Hepatocyte (in vitro differentiated cells): ENCODE results near the gene TRAPPC12. TPM values are rescaled to one million over a fixed set of nuclear protein-coding genes. Genes with fewer than 3 reads are reported as not detected.

Experiments used
- DNase-seq: peaks from one replicate; pipeline ENCODE4 v3.0.0-alpha.2; 2016; ENCODE audit warnings: low spot score
- H2AFZ ChIP-seq: fragments of 200-600 bp; sonication (generic); 2 replicates; pipeline ENCODE4 v1.6.0; 2016; ENCODE audit warnings: antibody characterized with exemption, mild to moderate bottlenecking
- H3K27ac ChIP-seq: fragments of 200-600 bp; sonication (generic); 2 replicates; pipeline ENCODE4 v1.5.1; 2016; ENCODE audit warnings: mild to moderate bottlenecking
- H3K27me3 ChIP-seq: fragments of 200-600 bp; sonication (generic); 2 replicates; pipeline ENCODE4 v1.6.1; 2016
- H3K36me3 ChIP-seq: fragments of 200-600 bp; sonication (generic); replicated peaks from 2 replicates; pipeline ENCODE4 v1.5.1; 2016; ENCODE audit warnings: low read depth; ENCODE audit not compliant: insufficient read depth
- H3K4me1 ChIP-seq: fragments of 200-600 bp; sonication (generic); 2 replicates; pipeline ENCODE4 v1.5.1; 2016; ENCODE audit warnings: mild to moderate bottlenecking, moderate library complexity; ENCODE audit not compliant: insufficient read depth
- H3K4me2 ChIP-seq: fragments of 200-600 bp; sonication (generic); 2 replicates; pipeline ENCODE4 v1.6.0; 2016
- H3K4me3 ChIP-seq: fragments of 200-600 bp; sonication (generic); 2 replicates; pipeline ENCODE4 v1.5.1; 2016; ENCODE audit warnings: mild to moderate bottlenecking
- H3K79me2 ChIP-seq: fragments of 200-600 bp; sonication (generic); 2 replicates; pipeline ENCODE4 v1.6.0; 2017; ENCODE audit warnings: mild to moderate bottlenecking
- H3K9me2 ChIP-seq: fragments of 200-600 bp; sonication (generic); replicated peaks from 2 replicates; pipeline ENCODE4 v1.6.0; 2017; ENCODE audit warnings: mild to moderate bottlenecking; ENCODE audit not compliant: insufficient read depth
- H3K9me3 ChIP-seq: fragments of 200-600 bp; sonication (generic); 2 replicates; pipeline ENCODE4 v1.5.1; 2016; ENCODE audit warnings: low read depth, mild to moderate bottlenecking
- H4K20me1 ChIP-seq: fragments of 200-600 bp; sonication (generic); 2 replicates; pipeline ENCODE4 v1.6.0; 2016; ENCODE audit warnings: mild to moderate bottlenecking; ENCODE audit not compliant: insufficient read depth, poor library complexity, severe bottlenecking
- EZH2 ChIP-seq: fragments of 200-600 bp; sonication (generic); IDR thresholded peaks from 2 replicates; pipeline ENCODE4 v1.6.1; 2016; ENCODE audit warnings: antibody characterized with exemption, mild to moderate bottlenecking, borderline replicate concordance
- EZH2phosphoT487 ChIP-seq: fragments of 200-600 bp; sonication (generic); IDR thresholded peaks from one replicate; pipeline ENCODE4 v1.6.1; 2018; ENCODE audit warnings: antibody characterized with exemption, mild to moderate bottlenecking, low read depth, moderate library complexity; ENCODE audit not compliant: unreplicated experiment, severe bottlenecking
- WGBS: methylation state at CpG from one replicate; pipeline ENCODE4 v1.1.6; 2016; ENCODE audit warnings: low lambda C conversion rate; ENCODE audit errors: missing lambda C conversion rate; 5-methylcytosine and 5-hydroxymethylcytosine counted together
- polyA plus RNA-seq: library from polyadenylated mRNA; unstranded; fragments of >200 nt; fragmentation: Nextera tagmentation; extraction: Ambion mirVana; gene quantifications from 2 replicates; pipeline ENCODE4 v1.2.1, GENCODE V29; 2016
- total RNA-seq: library from RNA; depleted of rRNA; stranded (reverse); fragments of >200 nt; gene quantifications from 2 replicates; pipeline ENCODE4 v1.2.3, GENCODE V29; 2014
- TF ChIP-seq, protein P1 (sequence below): fragments of 200-600 bp; sonication (generic); IDR thresholded peaks from 2 replicates; pipeline ENCODE4 v1.5.1; 2016; ENCODE audit warnings: antibody characterized with exemption, mild to moderate bottlenecking; ENCODE audit not compliant: poor library complexity

Gene TRAPPC12
- total and polyA plus RNA-seq, 2 experiments from 2014 or later = 49.3 to 61.2 TPM

DNA sequence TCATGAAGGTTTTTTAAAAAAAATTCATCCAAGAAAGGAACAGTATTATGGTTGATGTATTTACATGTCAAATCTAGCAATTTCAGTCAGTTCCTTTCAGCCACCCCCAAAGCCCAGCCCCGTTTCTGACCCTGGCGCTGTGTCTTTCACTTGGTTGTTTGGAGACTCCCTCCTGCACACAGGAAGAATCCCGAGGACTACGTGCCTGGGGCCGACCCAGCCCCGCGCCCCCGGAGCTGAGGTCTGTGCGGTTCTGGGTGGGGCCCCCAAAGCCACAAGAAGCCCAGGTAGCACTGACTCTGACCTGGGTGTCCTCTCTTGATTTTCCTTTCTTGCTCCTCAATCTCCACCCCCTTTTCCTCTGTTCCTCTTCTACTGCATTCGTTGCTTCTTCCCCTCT, 49.1 kb downstream of the TRAPPC12 start:
- Histone ChIP-seq H3K9me2 (no peaks in the 10 kb centered on the region), H3K27me3 (no peaks in the 10 kb centered on the region), H3K9me3 (no peaks in the 10 kb centered on the region)

GRCh38 chr2:3429066-3429610, 49.6 kb downstream of the TRAPPC12 start:
- TF ChIP-seq, protein P1, sequence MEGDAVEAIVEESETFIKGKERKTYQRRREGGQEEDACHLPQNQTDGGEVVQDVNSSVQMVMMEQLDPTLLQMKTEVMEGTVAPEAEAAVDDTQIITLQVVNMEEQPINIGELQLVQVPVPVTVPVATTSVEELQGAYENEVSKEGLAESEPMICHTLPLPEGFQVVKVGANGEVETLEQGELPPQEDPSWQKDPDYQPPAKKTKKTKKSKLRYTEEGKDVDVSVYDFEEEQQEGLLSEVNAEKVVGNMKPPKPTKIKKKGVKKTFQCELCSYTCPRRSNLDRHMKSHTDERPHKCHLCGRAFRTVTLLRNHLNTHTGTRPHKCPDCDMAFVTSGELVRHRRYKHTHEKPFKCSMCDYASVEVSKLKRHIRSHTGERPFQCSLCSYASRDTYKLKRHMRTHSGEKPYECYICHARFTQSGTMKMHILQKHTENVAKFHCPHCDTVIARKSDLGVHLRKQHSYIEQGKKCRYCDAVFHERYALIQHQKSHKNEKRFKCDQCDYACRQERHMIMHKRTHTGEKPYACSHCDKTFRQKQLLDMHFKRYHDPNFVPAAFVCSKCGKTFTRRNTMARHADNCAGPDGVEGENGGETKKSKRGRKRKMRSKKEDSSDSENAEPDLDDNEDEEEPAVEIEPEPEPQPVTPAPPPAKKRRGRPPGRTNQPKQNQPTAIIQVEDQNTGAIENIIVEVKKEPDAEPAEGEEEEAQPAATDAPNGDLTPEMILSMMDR = no peak
- no peak for TF ChIP-seq EZH2phosphoT487
- no peak for TF ChIP-seq EZH2
- H3K4me3 ChIP-seq = no peak overlapping the region
- no peak overlapping the region for H3K27ac ChIP-seq
- no peak overlapping the region for H3K4me2 ChIP-seq
- 90% methylated on average over 6 of the region's 6 CpGs for WGBS
- no peak for DNase-seq
- no peaks in the 10 kb centered on the region for H3K9me2 ChIP-seq
- H3K27me3 ChIP-seq = no peaks in the 10 kb centered on the region
- H3K9me3 ChIP-seq = no peaks in the 10 kb centered on the region
- H3K36me3 ChIP-seq = no peaks in the 10 kb centered on the region
- H4K20me1 ChIP-seq = no peaks in the 10 kb centered on the region
- H3K4me1 ChIP-seq = no peaks in the 10 kb centered on the region
- no peak overlapping the region for H2AFZ ChIP-seq
- H3K79me2 ChIP-seq = no peaks in the 10 kb centered on the region

More for the DNA sequence above, 49.1 kb downstream of the TRAPPC12 start:
- DNase-seq = no peak
- no peak for TF ChIP-seq EZH2
- TF ChIP-seq, protein P1 = no peak
- no peak for TF ChIP-seq EZH2phosphoT487
- H2AFZ ChIP-seq = no peak overlapping the region
- H3K36me3 ChIP-seq = no peaks in the 10 kb centered on the region
- H3K79me2 ChIP-seq = no peaks in the 10 kb centered on the region
- no peak overlapping the region for H3K27ac ChIP-seq
- no peak overlapping the region for H3K4me2 ChIP-seq
- 97% methylated on average over 10 of the region's 10 CpGs for WGBS
- H3K4me1 ChIP-seq = no peaks in the 10 kb centered on the region
- no peak overlapping the region for H3K4me3 ChIP-seq
- no peaks in the 10 kb centered on the region for H4K20me1 ChIP-seq

- Histone ChIP-seq H4K20me1 (no peaks in the 10 kb centered on the region), H3K27ac (no peak overlapping the region), H2AFZ (no peak overlapping the region), H3K4me2 (no peak overlapping the region), H3K9me3 (no peaks in the 10 kb centered on the region), H3K4me3 (no peak overlapping the region), H3K9me2 (no peaks in the 10 kb centered on the region), H3K36me3 (no peaks in the 10 kb centered on the region), H3K4me1 (no peaks in the 10 kb centered on the region), H3K27me3 (no peaks in the 10 kb centered on the region), H3K79me2 (no peaks in the 10 kb centered on the region)
- no peak for DNase-seq
- 88% methylated on average over 6 of the region's 6 CpGs for WGBS
- TF ChIP-seq EZH2phosphoT487 = no peak
- TF ChIP-seq EZH2 = no peak
- TF ChIP-seq, protein P1 = no peak
These were observed 50.7 kb downstream of the TRAPPC12 start for GRCh38 chr2:3430172-3430571.
